LNCAP (cell line): ENCODE measurements around the gene INSM1.

Experiments
- CTCF ChIP-seq: fragments of 450-650 bp; IDR thresholded peaks from 2 replicates; pipeline ENCODE4 v1.5.1; 2017; ENCODE audit warnings: mild to moderate bottlenecking

Gene INSM1

GRCh38 chr20:20363799-20364592 is 3.9 kb upstream of the INSM1 start:
- TF ChIP-seq CTCF, result no peak

GRCh38 chr20:20364593-20365479 is 3.1 kb upstream of the INSM1 start:
- no peak for TF ChIP-seq CTCF

GRCh38 chr20:20365480-20366161 is 2.3 kb upstream of the INSM1 start:
- TF ChIP-seq CTCF, result no peak

- TF ChIP-seq CTCF, result no peak
Measured at GRCh38 chr20:20366551-20366875, 1.4 kb upstream of the INSM1 start.

GRCh38 chr20:20366876-20367574 is 879 bp upstream of the INSM1 start:
- no peak for TF ChIP-seq CTCF

GRCh38 chr20:20368418-20369249 is 730 bp downstream of the INSM1 start:
- no peak for TF ChIP-seq CTCF
